A549 (cell line): ENCODE results near the gene SH3BP5. TPM values are rescaled to one million over a fixed set of nuclear protein-coding genes. Genes with fewer than 3 reads are reported as not detected.

ENCODE experiments used
- ATAC-seq, 2 experiments: fragments of 200-7000 bp in 1 of 2; fragments of >200 bp in 1 of 2; cut with Nextera tagmentation in 1 of 2; cut with Tn5 transposase in 1 of 2; 3 replicates each; pipeline versions ENCODE4 v1.8.0 to v1.9.1; 2018 to 2020; ENCODE audit warnings: mild to moderate bottlenecking in 1 of 2, moderate library complexity in 1 of 2
- CTCF ChIA-PET: fragments of 300-600 bp; sonication (Branson Sonifier 250); formaldehyde crosslinking; extraction: SDS; loops from one replicate; lab custom pipeline; 2021; ENCODE audit warnings: antibody characterized with exemption, inconsistent platforms; lab: Yijun Ruan, JAX
- POLR2A ChIA-PET: fragments of 350-600 bp; formaldehyde crosslinking; extraction: SDS; loops from one replicate; lab custom pipeline; 2021; ENCODE audit warnings: antibody characterized with exemption, inconsistent platforms; lab: Yijun Ruan, JAX
- DNase-seq, 2 experiments: peaks; one replicate each; pipeline versions ENCODE4 v3.0.0 to v3.0.0-alpha.2; 2011 to 2016; ENCODE audit warnings: low read depth in 1 of 2, low spot score in 1 of 2
- FAIRE-seq: peaks from 2 replicates; lab custom pipeline; 2011; peaks lifted over from hg19 to GRCh38; lab: Jason Lieb, UNC
- H3K27ac ChIP-seq, 2 experiments: fragments of >200 bp; sonication (Bioruptor Twin); formaldehyde crosslinking; 3 replicates each; pipeline ENCODE4 v1.5.1; 2016 to 2017
- H3K4me1 ChIP-seq: fragments of >200 bp; sonication (Bioruptor Twin); formaldehyde crosslinking; 3 replicates; pipeline ENCODE4 v1.6.1; 2016
- H3K4me2 ChIP-seq: fragments of >200 bp; sonication (Bioruptor Twin); formaldehyde crosslinking; 3 replicates; pipeline ENCODE4 v1.6.1; 2016
- H3K4me3 ChIP-seq: fragments of >200 bp; sonication (Bioruptor Twin); formaldehyde crosslinking; 3 replicates; pipeline ENCODE4 v1.5.1; 2016
- H3K9me3 ChIP-seq: fragments of >200 bp; sonication (Bioruptor Twin); formaldehyde crosslinking; 3 replicates; pipeline ENCODE4 v1.6.1; 2016
- BHLHE40 ChIP-seq: IDR thresholded peaks from 2 replicates; pipeline ENCODE4 v1.6.1; 2012; ENCODE audit warnings: low read depth, low read length, inconsistent platforms
- CHD4 ChIP-seq: fragments of 200-600 bp; sonication (generic); IDR thresholded peaks from 2 replicates; pipeline ENCODE4 v1.6.1; 2016; ENCODE audit warnings: antibody characterized with exemption, mild to moderate bottlenecking, borderline replicate concordance
- EHMT2 ChIP-seq: fragments of 200-600 bp; sonication (generic); IDR thresholded peaks from 2 replicates; pipeline ENCODE4 v1.6.1; 2016; ENCODE audit warnings: antibody characterized with exemption, low read depth, mild to moderate bottlenecking, moderate library complexity
- ESRRA ChIP-seq: fragments of 150-350 bp; IDR thresholded peaks from 2 replicates; pipeline ENCODE4 v1.6.1; 2014; ENCODE audit warnings: mild to moderate bottlenecking, low read length, borderline replicate concordance
- HEYL ChIP-seq: fragments of 250-450 bp; sonication (Bioruptor Pico); IDR thresholded peaks from 2 replicates; pipeline ENCODE4 v1.8.0; 2021; ENCODE audit warnings: mild to moderate bottlenecking, moderate library complexity
- MAZ ChIP-seq: fragments of 150-350 bp; IDR thresholded peaks from 2 replicates; pipeline ENCODE4 v1.6.1; 2014; ENCODE audit warnings: antibody characterized with exemption, low read depth, low read length, borderline replicate concordance
- NPAS2 ChIP-seq: fragments of 250-450 bp; sonication (Bioruptor Pico); IDR thresholded peaks from 2 replicates; pipeline ENCODE4 v1.8.0; 2022; ENCODE audit warnings: mild to moderate bottlenecking, moderate library complexity, borderline replicate concordance
- WGBS: methylation state at CpG from one replicate; pipeline ENCODE4 v1.1.6; 2017; ENCODE audit errors: missing lambda C conversion rate; 5-methylcytosine and 5-hydroxymethylcytosine counted together
- polyA plus RNA-seq, 4 experiments: library from polyadenylated mRNA; depleted of rRNA in 3 of 4; stranded (reverse); fragments of >200 nt; fragmentation: RNase III in 1 of 4; extraction: RNeasy Plus Mini Kit Qiagen cat#74134 plus additional on column Dnase treatment in 1 of 4; gene quantifications; 2 replicates in 3 of 4; 3 replicates in 1 of 4; pipeline ENCODE4 v1.2.3, GENCODE V29; 2011 to 2017
- TF ChIP-seq, protein P1 (sequence below): fragments of >200 bp; sonication (Bioruptor Twin); formaldehyde crosslinking; IDR thresholded peaks from 3 replicates; pipeline ENCODE4 v1.5.1; 2016
- TF ChIP-seq, protein P2 (sequence below): fragments of >200 bp; sonication (Bioruptor Twin); formaldehyde crosslinking; IDR thresholded peaks from 3 replicates; pipeline ENCODE4 v1.6.1; 2016
- TF ChIP-seq, protein P3 (sequence below): fragments of 250-450 bp; sonication (Bioruptor Pico); IDR thresholded peaks from 2 replicates; pipeline ENCODE4 v1.5.0; 2021; ENCODE audit warnings: mild to moderate bottlenecking, moderate library complexity, borderline replicate concordance
- TF ChIP-seq, protein P4 (sequence below): fragments of 250-450 bp; sonication (Bioruptor Pico); IDR thresholded peaks from 2 replicates; pipeline ENCODE4 v1.5.0; 2020; ENCODE audit warnings: low read depth, mild to moderate bottlenecking, moderate library complexity
- TF ChIP-seq, protein P5 (sequence below): fragments of 150-350 bp; IDR thresholded peaks from 2 replicates; pipeline ENCODE4 v1.6.1; 2014; ENCODE audit warnings: low read depth, mild to moderate bottlenecking, low read length

SH3BP5 gene
- polyA plus RNA-seq, 2 of the 4 experiments (the other 2 are of a cell fraction), result 10.9 to 16.0 TPM

DNA sequence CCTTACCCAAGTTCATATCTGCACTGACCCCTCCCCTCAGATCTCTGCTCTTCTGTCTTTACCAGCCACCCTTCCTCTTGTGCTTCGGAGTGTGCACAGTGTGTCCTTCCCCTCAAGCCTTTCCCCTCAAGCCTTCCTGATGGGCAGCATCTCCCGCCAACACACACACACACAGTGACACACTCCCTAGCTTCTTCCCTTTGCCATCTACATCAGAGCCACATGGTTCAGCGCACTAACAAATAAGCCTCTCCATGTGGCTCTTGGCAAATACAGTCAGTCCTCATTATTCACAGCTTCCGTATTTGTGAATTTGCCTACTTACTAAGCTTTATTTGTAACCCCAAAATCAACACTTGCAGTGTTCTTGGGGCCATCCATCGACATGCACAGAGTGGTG lies 37.5 kb downstream of the SH3BP5 start:
- Histone ChIP-seq H3K4me1 (no peaks in the 10 kb centered on the region), H3K9me3 (no peaks in the 10 kb centered on the region), H3K4me2 (no peak overlapping the region), H3K27ac (no peak overlapping the region), H3K4me3 (no peak overlapping the region)
- ChIA-PET POLR2A (no interaction called here), CTCF (interaction anchor here (1.0 to 2.2 kb wide), 5 partner anchors 12 to 110 kb away, joined by 3 to 6 read pairs (median 3); partner anchors contain the start of gene SH3BP5)
- TF ChIP-seq HEYL (no peak), BHLHE40 (no peak), MAZ (no peak), EHMT2 (no peak)
- TF ChIP-seq, protein P1, sequence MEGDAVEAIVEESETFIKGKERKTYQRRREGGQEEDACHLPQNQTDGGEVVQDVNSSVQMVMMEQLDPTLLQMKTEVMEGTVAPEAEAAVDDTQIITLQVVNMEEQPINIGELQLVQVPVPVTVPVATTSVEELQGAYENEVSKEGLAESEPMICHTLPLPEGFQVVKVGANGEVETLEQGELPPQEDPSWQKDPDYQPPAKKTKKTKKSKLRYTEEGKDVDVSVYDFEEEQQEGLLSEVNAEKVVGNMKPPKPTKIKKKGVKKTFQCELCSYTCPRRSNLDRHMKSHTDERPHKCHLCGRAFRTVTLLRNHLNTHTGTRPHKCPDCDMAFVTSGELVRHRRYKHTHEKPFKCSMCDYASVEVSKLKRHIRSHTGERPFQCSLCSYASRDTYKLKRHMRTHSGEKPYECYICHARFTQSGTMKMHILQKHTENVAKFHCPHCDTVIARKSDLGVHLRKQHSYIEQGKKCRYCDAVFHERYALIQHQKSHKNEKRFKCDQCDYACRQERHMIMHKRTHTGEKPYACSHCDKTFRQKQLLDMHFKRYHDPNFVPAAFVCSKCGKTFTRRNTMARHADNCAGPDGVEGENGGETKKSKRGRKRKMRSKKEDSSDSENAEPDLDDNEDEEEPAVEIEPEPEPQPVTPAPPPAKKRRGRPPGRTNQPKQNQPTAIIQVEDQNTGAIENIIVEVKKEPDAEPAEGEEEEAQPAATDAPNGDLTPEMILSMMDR, result no peak
- TF ChIP-seq, protein P2, sequence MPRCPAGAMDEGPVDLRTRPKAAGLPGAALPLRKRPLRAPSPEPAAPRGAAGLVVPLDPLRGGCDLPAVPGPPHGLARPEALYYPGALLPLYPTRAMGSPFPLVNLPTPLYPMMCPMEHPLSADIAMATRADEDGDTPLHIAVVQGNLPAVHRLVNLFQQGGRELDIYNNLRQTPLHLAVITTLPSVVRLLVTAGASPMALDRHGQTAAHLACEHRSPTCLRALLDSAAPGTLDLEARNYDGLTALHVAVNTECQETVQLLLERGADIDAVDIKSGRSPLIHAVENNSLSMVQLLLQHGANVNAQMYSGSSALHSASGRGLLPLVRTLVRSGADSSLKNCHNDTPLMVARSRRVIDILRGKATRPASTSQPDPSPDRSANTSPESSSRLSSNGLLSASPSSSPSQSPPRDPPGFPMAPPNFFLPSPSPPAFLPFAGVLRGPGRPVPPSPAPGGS, result no peak
- TF ChIP-seq, protein P3, sequence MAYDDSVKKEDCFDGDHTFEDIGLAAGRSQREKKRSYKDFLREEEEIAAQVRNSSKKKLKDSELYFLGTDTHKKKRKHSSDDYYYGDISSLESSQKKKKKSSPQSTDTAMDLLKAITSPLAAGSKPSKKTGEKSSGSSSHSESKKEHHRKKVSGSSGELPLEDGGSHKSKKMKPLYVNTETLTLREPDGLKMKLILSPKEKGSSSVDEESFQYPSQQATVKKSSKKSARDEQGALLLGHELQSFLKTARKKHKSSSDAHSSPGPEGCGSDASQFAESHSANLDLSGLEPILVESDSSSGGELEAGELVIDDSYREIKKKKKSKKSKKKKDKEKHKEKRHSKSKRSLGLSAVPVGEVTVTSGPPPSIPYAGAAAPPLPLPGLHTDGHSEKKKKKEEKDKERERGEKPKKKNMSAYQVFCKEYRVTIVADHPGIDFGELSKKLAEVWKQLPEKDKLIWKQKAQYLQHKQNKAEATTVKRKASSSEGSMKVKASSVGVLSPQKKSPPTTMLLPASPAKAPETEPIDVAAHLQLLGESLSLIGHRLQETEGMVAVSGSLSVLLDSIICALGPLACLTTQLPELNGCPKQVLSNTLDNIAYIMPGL (CRISPR knock-in tag), result no peak
- DNase-seq, result no peak
- no peak for FAIRE-seq
- 95% methylated on average over 5 of the region's 5 CpGs for WGBS
- no peak for ATAC-seq

DNA sequence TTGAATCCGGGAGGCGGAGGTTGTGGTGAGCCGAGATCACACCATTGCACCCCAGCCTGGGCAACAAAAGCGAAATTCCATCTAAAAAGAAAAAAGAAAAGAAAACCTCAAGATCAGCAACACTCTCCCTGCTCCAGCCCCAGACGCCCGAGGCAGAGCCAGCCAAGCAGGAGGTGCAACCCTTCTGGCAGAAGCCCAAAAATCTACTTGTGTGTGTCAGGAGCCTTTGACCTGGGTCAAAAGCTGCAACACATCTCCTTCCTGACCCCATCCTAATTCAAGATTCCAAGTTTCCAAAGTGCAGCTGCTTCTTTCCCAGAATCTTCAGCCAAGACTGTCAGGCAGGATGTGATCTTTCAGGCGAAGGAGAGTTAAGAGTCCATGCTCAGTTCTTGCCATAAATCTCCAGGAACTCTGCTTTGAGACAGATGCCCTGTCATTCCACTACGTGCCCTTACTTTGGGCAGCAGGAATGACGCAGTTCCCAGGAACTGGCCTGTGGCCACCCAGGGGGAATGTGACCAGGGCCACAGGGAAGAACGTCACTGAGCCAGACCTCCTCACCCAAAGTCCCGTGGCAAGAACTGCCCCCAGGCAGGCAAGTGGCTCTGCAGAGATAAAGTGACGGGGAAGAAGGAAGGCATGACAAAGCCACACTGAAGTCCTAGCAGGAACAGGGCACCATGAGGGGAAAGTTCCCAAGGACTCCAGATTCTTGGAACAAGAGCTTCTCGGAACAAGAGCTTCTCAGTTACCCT lies 39.4 kb downstream of the SH3BP5 start:
- POLR2A ChIA-PET, result interaction anchor here (0.7 kb wide), 1 partner anchor 22 kb away, joined by 6 read pairs; no protein-coding TSS in a partner anchor
- H3K27ac ChIP-seq, result no peak overlapping the region
- H3K4me1 ChIP-seq, result no peaks in the 10 kb centered on the region
- WGBS, result 85% methylated on average over 13 of the region's 13 CpGs
- no peak for TF ChIP-seq ESRRA
- TF ChIP-seq CHD4, result no peak
- TF ChIP-seq NPAS2 (CRISPR knock-in tag), result no peak
- TF ChIP-seq, protein P4, sequence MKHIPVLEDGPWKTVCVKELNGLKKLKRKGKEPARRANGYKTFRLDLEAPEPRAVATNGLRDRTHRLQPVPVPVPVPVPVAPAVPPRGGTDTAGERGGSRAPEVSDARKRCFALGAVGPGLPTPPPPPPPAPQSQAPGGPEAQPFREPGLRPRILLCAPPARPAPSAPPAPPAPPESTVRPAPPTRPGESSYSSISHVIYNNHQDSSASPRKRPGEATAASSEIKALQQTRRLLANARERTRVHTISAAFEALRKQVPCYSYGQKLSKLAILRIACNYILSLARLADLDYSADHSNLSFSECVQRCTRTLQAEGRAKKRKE (CRISPR knock-in tag), result no peak
- TF ChIP-seq, protein P5, sequence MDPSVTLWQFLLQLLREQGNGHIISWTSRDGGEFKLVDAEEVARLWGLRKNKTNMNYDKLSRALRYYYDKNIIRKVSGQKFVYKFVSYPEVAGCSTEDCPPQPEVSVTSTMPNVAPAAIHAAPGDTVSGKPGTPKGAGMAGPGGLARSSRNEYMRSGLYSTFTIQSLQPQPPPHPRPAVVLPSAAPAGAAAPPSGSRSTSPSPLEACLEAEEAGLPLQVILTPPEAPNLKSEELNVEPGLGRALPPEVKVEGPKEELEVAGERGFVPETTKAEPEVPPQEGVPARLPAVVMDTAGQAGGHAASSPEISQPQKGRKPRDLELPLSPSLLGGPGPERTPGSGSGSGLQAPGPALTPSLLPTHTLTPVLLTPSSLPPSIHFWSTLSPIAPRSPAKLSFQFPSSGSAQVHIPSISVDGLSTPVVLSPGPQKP, result no peak
- TF ChIP-seq, all 56 proteins: peak for 0
- ATAC-seq, result peak in 1 of 2 experiments; percentile 22; a peak in 2 of 6 replicates
- CTCF ChIA-PET, result interaction anchor here (1.0 kb wide), 1 partner anchor 185 kb away, joined by 3 read pairs; no protein-coding TSS in a partner anchor
- Histone ChIP-seq H3K4me3 (no peak overlapping the region), H3K9me3 (no peaks in the 10 kb centered on the region), H3K4me2 (no peak overlapping the region)
- DNase-seq, result peak in 1 of 2 experiments; percentile 29
- FAIRE-seq, result no peak
